Esophagus squamous epithelium (tissue), 5 donors: ENCODE results near the gene CREBBP. TPM values are rescaled to one million over a fixed set of nuclear protein-coding genes. Genes with fewer than 3 reads are reported as not detected.

Source experiments
- DNase-seq: peaks from one replicate; lab custom pipeline; 2025; lab: John Stamatoyannopoulos, UW
- H3K27ac ChIP-seq, 4 donors: fragments of 200-600 bp; sonication (generic); one replicate each; pipeline ENCODE4 v1.5.1; 2016 to 2019; ENCODE audit warnings: mild to moderate bottlenecking in 1 of 4
- H3K27me3 ChIP-seq, 4 donors: fragments of 200-600 bp; sonication (generic); 1 replicate in 3 of 4; 2 replicates in 1 of 4; pipeline versions ENCODE4 v1.5.1 to v1.6.0; 2017 to 2021; ENCODE audit warnings: antibody characterized with exemption in 1 of 4
- H3K36me3 ChIP-seq, 3 donors: fragments of 200-600 bp; sonication (generic); one replicate each; pipeline ENCODE4 v1.5.1; 2016 to 2019
- H3K4me1 ChIP-seq, 3 donors: fragments of 200-600 bp; sonication (generic); one replicate each; pipeline ENCODE4 v1.5.1; 2017 to 2019
- H3K4me3 ChIP-seq, 4 donors: fragments of 200-600 bp; sonication (generic); 1 replicate in 3 of 4; 2 replicates in 1 of 4; pipeline ENCODE4 v1.5.1; 2016 to 2019; ENCODE audit warnings: mild to moderate bottlenecking in 2 of 4, moderate library complexity in 1 of 4
- H3K9me3 ChIP-seq, 3 donors: fragments of 200-600 bp; sonication (generic); one replicate each; pipeline ENCODE4 v1.5.1; 2016 to 2019
- POLR2A ChIP-seq, 4 donors: fragments of 450-650 bp; IDR thresholded peaks; one replicate each; pipeline ENCODE4 v1.6.1; 2017; ENCODE audit warnings: antibody characterized with exemption in 4 of 4, mild to moderate bottlenecking in 4 of 4, moderate library complexity in 3 of 4
- WGBS, 2 donors: methylation state at CpG; one replicate each; pipeline ENCODE4 v1.1.5; 2018; 5-methylcytosine and 5-hydroxymethylcytosine counted together
- intact Hi-C: fragments of 100-400 bp; cut with DNase I; formaldehyde crosslinking; loops from one replicate; pipeline ENCODE4 v1.15.0; 2022
- total RNA-seq, 4 donors: library from RNA; depleted of rRNA; stranded (reverse); fragments of >200 nt; gene quantifications; one replicate each; pipeline ENCODE4 v1.1.0, GENCODE V29; 2016
- TF ChIP-seq, protein P1 (sequence below), 6 experiments: fragments of 450-650 bp in 4 of 6; fragments of 200-600 bp in 2 of 6; sonication (generic) in 2 of 6; IDR thresholded peaks; one replicate each; pipeline ENCODE4 v1.5.1; 2016 to 2019; ENCODE audit warnings: antibody characterized with exemption in 6 of 6, mild to moderate bottlenecking in 4 of 6, moderate library complexity in 4 of 6
- donor health status: DM: yes; HTN: yes; CAD: no.

CREBBP gene
- total RNA-seq, 4 donors from 2014 or later: 14.5 to 53.6 (median 37.5) TPM

DNA sequence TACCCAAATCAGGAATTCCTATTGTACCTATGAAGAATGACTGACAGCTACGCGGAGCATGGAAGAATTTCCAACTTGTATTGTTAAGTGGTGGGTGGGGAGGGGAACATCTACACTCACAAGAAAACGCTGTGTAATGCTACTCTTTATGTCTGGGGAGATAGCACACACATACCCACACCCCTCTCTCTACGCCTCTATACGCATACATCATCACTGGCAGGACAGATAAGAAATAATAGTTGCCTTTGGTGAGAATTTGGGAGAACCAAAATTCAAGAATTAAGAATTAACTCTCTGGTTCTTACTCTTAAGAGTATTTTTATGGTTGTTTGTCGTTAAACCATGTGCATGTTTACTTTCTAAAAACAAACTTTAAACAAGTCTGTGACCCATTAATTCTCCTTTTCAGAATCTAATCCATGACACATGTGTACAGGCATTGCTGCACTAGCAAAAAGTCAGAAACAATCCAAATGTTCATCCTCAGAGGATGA, 33.9 kb downstream of the CREBBP start:
- WGBS, 2 donors: 71 to 76% methylated on average over 6 of the region's 6 CpGs
- Histone ChIP-seq H3K4me3 (no peak overlapping the region), H3K36me3 (peaks cover 9 to 42% (median 11%) of the 10 kb centered on the region in 3 donors), H3K9me3 (no peaks in the 10 kb centered on the region), H3K27me3 (no peaks in the 10 kb centered on the region), H3K4me1 (peaks cover 0 to 77% (median 19%) of the 10 kb centered on the region in 3 donors), H3K27ac (no peak overlapping the region)
- intact Hi-C loops: no loop called here
- DNase-seq: no peak
- no peak for TF ChIP-seq POLR2A (IDR thresholded peaks at IDR 0.05)
- TF ChIP-seq, protein P1, sequence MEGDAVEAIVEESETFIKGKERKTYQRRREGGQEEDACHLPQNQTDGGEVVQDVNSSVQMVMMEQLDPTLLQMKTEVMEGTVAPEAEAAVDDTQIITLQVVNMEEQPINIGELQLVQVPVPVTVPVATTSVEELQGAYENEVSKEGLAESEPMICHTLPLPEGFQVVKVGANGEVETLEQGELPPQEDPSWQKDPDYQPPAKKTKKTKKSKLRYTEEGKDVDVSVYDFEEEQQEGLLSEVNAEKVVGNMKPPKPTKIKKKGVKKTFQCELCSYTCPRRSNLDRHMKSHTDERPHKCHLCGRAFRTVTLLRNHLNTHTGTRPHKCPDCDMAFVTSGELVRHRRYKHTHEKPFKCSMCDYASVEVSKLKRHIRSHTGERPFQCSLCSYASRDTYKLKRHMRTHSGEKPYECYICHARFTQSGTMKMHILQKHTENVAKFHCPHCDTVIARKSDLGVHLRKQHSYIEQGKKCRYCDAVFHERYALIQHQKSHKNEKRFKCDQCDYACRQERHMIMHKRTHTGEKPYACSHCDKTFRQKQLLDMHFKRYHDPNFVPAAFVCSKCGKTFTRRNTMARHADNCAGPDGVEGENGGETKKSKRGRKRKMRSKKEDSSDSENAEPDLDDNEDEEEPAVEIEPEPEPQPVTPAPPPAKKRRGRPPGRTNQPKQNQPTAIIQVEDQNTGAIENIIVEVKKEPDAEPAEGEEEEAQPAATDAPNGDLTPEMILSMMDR (IDR thresholded peaks at IDR 0.05): no peak

DNA sequence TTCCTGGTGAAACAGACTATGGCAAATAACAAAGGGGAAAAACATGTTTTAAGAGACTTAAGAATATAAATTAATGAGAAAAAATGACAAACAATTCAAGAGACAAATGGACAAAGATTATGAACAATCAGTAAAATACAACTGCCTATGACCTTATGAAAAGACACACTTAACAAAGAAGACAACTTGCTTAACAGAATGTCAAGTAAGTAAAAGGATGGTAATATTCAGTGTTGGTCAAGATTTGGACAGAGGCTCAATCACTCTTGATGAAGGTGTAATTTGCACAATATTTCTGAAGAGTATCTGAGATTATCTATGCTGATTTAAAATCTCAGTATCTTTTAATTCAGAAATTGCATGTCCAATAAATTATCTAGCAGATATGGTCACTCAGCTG, 34.4 kb downstream of the CREBBP start:
- no peaks in the 10 kb centered on the region for H3K9me3 ChIP-seq
- H3K27ac ChIP-seq: no peak overlapping the region
- intact Hi-C loops: no loop called here
- no peak overlapping the region for H3K4me3 ChIP-seq
- H3K27me3 ChIP-seq: no peaks in the 10 kb centered on the region
- H3K4me1 ChIP-seq: peaks cover 0 to 83% (median 22%) of the 10 kb centered on the region in 3 donors
- no peak for DNase-seq
- TF ChIP-seq POLR2A (IDR thresholded peaks at IDR 0.05): no peak
- TF ChIP-seq, protein P1 (IDR thresholded peaks at IDR 0.05): no peak
- peaks cover 9 to 42% (median 11%) of the 10 kb centered on the region in 3 donors for H3K36me3 ChIP-seq

DNA sequence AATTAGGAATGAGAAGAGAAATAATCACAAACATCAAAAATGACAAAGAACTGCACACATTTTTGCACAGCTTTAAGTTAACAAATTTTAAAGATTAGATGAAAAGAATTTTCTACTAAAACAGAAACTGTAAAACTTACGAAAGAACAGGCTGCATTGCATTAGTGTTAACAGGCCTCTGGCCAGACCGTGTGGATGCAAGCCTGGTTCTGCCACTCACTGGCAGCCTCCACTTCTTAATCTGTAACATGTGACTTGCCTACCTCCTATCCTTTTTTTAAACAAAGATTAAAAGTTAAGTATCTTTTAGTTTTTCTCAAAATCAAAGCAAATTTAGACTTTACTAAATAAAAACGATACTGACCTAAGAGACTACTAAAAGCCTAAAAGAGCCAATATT, 37.5 kb downstream of the CREBBP start:
- TF ChIP-seq POLR2A (IDR thresholded peaks at IDR 0.05): no peak
- TF ChIP-seq, protein P1 (IDR thresholded peaks at IDR 0.05): no peak
- H3K9me3 ChIP-seq: no peaks in the 10 kb centered on the region
- H3K36me3 ChIP-seq: peaks cover 0 to 14% (median 0%) of the 10 kb centered on the region in 3 donors
- no peaks in the 10 kb centered on the region for H3K27me3 ChIP-seq
- DNase-seq: no peak
- H3K4me3 ChIP-seq: no peak overlapping the region
- H3K27ac ChIP-seq: no peak overlapping the region
- peaks cover 7 to 87% (median 39%) of the 10 kb centered on the region in 3 donors for H3K4me1 ChIP-seq
- WGBS, 2 donors: 30 to 36% methylated on average over 3 of the region's 3 CpGs
- intact Hi-C loops: no loop called here

- no peak for TF ChIP-seq POLR2A (IDR thresholded peaks at IDR 0.05)
- TF ChIP-seq, protein P1 (IDR thresholded peaks at IDR 0.05): no peak
- peaks cover 7 to 89% (median 42%) of the 10 kb centered on the region in 3 donors for H3K4me1 ChIP-seq
Measured at GRCh38 chr16:3841729-3842508, 38.6 kb downstream of the CREBBP start.

More at GRCh38 chr16:3841729-3842508, 38.6 kb downstream of the CREBBP start:
- Histone ChIP-seq H3K36me3 (peaks cover 0 to 3% (median 0%) of the 10 kb centered on the region in 3 donors), H3K27me3 (no peaks in the 10 kb centered on the region), H3K4me3 (no peak overlapping the region), H3K27ac (no peak overlapping the region), H3K9me3 (no peaks in the 10 kb centered on the region)
- intact Hi-C loops: no loop called here
- WGBS, 2 donors: 52 to 59% methylated on average over 10 of the region's 10 CpGs
- no peak for DNase-seq
